Activated naive CD8-positive, alpha-beta T cell treated with anti-CD3 and anti-CD28 coated beads, Interleukin-2, amount 50 U/mL, for 24 hours (primary cell): Measurements from ENCODE around the gene SOSTDC1.
"Not testable (repeated sequence)": the region's sequence is repeated elsewhere in the genome, so short reads cannot be mapped to it uniquely, and the experiment has no call there.

ENCODE experiments used
- ATAC-seq: fragments of 150-1000 bp; cut with Tn5 transposase; one replicate; pipeline ENCODE4 v1.10.0; 2021
- DNase-seq: peaks from one replicate; pipeline ENCODE4 v3.0.0; 2021
- H3K27ac Mint-ChIP-seq: one replicate; pipeline ENCODE4 v1.8.0; 2021; ENCODE audit warnings: mild to moderate bottlenecking, mixed read lengths
- H3K27me3 Mint-ChIP-seq: one replicate; pipeline ENCODE4 v1.8.0; 2021; ENCODE audit warnings: mixed read lengths
- H3K36me3 Mint-ChIP-seq: one replicate; pipeline ENCODE4 v1.8.0; 2021; ENCODE audit warnings: low read depth, mixed read lengths
- H3K4me1 Mint-ChIP-seq: one replicate; pipeline ENCODE4 v1.8.0; 2021; ENCODE audit warnings: mixed read lengths
- H3K4me3 Mint-ChIP-seq: one replicate; pipeline ENCODE4 v1.8.0; 2021; ENCODE audit warnings: mild to moderate bottlenecking, moderate library complexity, mixed read lengths
- H3K9me3 Mint-ChIP-seq: one replicate; pipeline ENCODE4 v1.8.0; 2021; ENCODE audit warnings: mixed read lengths

Gene SOSTDC1

GRCh38 chr7:16465469-16466361 is at the start of gene SOSTDC1:
TSS of gene SOSTDC1 (minus strand) at chr7:16465738. CDS start at chr7:16465668, 70 bp downstream.
- Mint-ChIP-seq H3K36me3 (no peaks in the 10 kb centered on the region), H3K4me3 (no peak within 1 kb of the TSS)
- no peak for ATAC-seq

DNA sequence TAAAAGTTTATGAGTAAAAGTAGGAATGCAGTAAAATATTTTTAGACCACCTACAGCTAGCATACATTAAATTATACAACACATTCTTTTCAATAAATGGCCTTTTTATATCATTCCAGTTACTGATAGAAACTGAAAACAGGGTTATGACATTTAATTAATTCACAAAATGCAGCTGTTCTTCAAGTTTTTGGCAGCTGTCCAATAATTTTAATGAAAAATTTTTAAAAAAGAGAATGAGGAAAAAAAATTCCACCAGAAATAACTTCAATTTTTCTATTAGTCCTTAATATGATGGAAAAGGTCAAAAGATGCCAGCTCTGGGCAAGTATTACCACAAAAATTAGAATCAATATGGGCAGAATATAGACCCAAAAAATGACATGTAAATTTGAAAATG is 49.2 kb upstream of the SOSTDC1 start:
- no peak overlapping the region for H3K27ac Mint-ChIP-seq
- H3K9me3 Mint-ChIP-seq = no peaks in the 10 kb centered on the region

More at GRCh38 chr7:16465469-16466361, at the start of gene SOSTDC1:
- no peak for DNase-seq
- H3K27ac Mint-ChIP-seq = no peak within 1 kb of the TSS
- H3K27me3 Mint-ChIP-seq = peaks cover 6% of the 10 kb centered on the region
- H3K9me3 Mint-ChIP-seq = no peaks in the 10 kb centered on the region
- H3K4me1 Mint-ChIP-seq = peaks cover 2% of the 10 kb centered on the region

GRCh38 chr7:16514271-16514670 is 48.7 kb upstream of the SOSTDC1 start:
- no peak for ATAC-seq
- DNase-seq = no peak
- Mint-ChIP-seq H3K9me3 (no peaks in the 10 kb centered on the region), H3K27me3 (no peaks in the 10 kb centered on the region), H3K4me3 (no peak overlapping the region), H3K4me1 (no peaks in the 10 kb centered on the region), H3K36me3 (no peaks in the 10 kb centered on the region), H3K27ac (no peak overlapping the region)

More for the DNA sequence above, 49.2 kb upstream of the SOSTDC1 start:
- Mint-ChIP-seq H3K36me3 (no peaks in the 10 kb centered on the region), H3K4me3 (no peak overlapping the region), H3K27me3 (no peaks in the 10 kb centered on the region), H3K4me1 (no peaks in the 10 kb centered on the region)
- DNase-seq (no peak), ATAC-seq (no peak)

DNA sequence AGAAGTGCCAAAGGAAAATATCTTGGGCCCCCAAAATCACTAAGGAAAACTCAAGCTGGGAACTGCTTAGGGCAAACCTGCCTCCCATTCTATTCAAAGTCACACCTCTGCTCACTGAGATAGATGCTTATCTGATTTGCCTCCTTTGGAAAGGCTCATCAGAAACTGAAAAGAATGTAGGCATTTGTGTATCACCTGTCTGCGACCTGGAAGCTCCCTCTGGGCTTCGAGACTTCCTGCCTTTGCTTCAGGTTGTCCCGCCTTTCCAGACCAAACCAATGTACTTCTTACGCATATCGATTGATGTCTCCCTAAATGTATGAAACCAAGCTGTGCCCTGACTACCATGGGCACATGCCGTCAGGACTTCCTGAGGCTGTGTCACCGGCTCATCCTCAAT is 46.6 kb upstream of the SOSTDC1 start:
- Mint-ChIP-seq H3K4me1 (no peaks in the 10 kb centered on the region), H3K27me3 (peaks cover 4% of the 10 kb centered on the region), H3K9me3 (peaks cover 3% of the 10 kb centered on the region), H3K4me3 (no peak overlapping the region), H3K27ac (no peak overlapping the region), H3K36me3 (no peaks in the 10 kb centered on the region)
- ATAC-seq (no peak), DNase-seq (no peak)

GRCh38 chr7:16511314-16511713 is 45.8 kb upstream of the SOSTDC1 start:
- H3K4me1 Mint-ChIP-seq = no peaks in the 10 kb centered on the region

GRCh38 chr7:16509829-16510228 is 44.3 kb upstream of the SOSTDC1 start:
- Mint-ChIP-seq H3K27me3 (peaks cover 4% of the 10 kb centered on the region), H3K27ac (no peak overlapping the region), H3K36me3 (no peaks in the 10 kb centered on the region), H3K9me3 (peaks cover 3% of the 10 kb centered on the region), H3K4me1 (no peaks in the 10 kb centered on the region), H3K4me3 (no peak overlapping the region)
- no peak for DNase-seq
- ATAC-seq = no peak

More at GRCh38 chr7:16511314-16511713, 45.8 kb upstream of the SOSTDC1 start:
- peaks cover 4% of the 10 kb centered on the region for H3K27me3 Mint-ChIP-seq
- ATAC-seq (no peak), DNase-seq (no peak)
- H3K36me3 Mint-ChIP-seq = no peaks in the 10 kb centered on the region
- H3K9me3 Mint-ChIP-seq = peaks cover 3% of the 10 kb centered on the region
- H3K4me3 Mint-ChIP-seq = no peak overlapping the region
- H3K27ac Mint-ChIP-seq = no peak overlapping the region

- DNase-seq, ATAC-seq, H3K27ac Mint-ChIP-seq, H3K9me3 Mint-ChIP-seq, H3K36me3 Mint-ChIP-seq, H3K27me3 Mint-ChIP-seq, H3K4me1 Mint-ChIP-seq, H3K4me3 Mint-ChIP-seq: not testable (repeated sequence)
Measured at GRCh38 chr7:16506422-16506821, 40.9 kb upstream of the SOSTDC1 start.

- H3K27ac Mint-ChIP-seq = no peak overlapping the region
- no peak for DNase-seq
- peaks cover 3% of the 10 kb centered on the region for H3K9me3 Mint-ChIP-seq
- H3K27me3 Mint-ChIP-seq = peaks cover 6% of the 10 kb centered on the region
- H3K4me3 Mint-ChIP-seq = no peak overlapping the region
- no peak for ATAC-seq
- no peaks in the 10 kb centered on the region for H3K4me1 Mint-ChIP-seq
- H3K36me3 Mint-ChIP-seq = no peaks in the 10 kb centered on the region
Measured at GRCh38 chr7:16504019-16504418, 38.5 kb upstream of the SOSTDC1 start.

- Mint-ChIP-seq H3K9me3 (no peaks in the 10 kb centered on the region), H3K4me1 (no peaks in the 10 kb centered on the region), H3K4me3 (no peak overlapping the region), H3K36me3 (no peaks in the 10 kb centered on the region), H3K27me3 (peaks cover 1% of the 10 kb centered on the region), H3K27ac (no peak overlapping the region)
- no peak for ATAC-seq
- DNase-seq = no peak
Measured at GRCh38 chr7:16502303-16502702, 36.8 kb upstream of the SOSTDC1 start.

DNA sequence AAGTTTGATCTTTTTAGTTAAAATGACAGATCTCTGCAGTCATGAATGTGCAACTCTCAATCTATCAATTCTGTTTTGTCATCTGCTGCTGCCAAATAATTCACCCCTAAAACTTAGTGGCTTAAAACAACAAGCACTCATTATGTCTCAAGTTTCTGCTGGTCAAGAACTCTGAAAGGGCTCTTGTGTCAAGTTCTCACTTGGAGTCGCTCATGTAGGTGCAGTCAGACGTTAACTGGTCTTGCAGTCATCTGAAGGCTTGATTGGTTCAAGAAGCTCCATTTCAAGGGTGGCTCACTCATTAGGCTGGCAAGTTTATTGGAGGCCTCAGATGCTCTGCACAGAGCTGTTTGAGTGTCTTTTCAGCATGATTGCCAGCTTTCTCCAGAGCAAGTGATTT is 32.6 kb upstream of the SOSTDC1 start:
- H3K9me3 Mint-ChIP-seq = no peaks in the 10 kb centered on the region
- DNase-seq = no peak
- peaks cover 4% of the 10 kb centered on the region for H3K27me3 Mint-ChIP-seq
- H3K27ac Mint-ChIP-seq = no peak overlapping the region
- H3K36me3 Mint-ChIP-seq = no peaks in the 10 kb centered on the region
- H3K4me3 Mint-ChIP-seq = no peak overlapping the region
- H3K4me1 Mint-ChIP-seq = no peaks in the 10 kb centered on the region
- no peak for ATAC-seq

DNA sequence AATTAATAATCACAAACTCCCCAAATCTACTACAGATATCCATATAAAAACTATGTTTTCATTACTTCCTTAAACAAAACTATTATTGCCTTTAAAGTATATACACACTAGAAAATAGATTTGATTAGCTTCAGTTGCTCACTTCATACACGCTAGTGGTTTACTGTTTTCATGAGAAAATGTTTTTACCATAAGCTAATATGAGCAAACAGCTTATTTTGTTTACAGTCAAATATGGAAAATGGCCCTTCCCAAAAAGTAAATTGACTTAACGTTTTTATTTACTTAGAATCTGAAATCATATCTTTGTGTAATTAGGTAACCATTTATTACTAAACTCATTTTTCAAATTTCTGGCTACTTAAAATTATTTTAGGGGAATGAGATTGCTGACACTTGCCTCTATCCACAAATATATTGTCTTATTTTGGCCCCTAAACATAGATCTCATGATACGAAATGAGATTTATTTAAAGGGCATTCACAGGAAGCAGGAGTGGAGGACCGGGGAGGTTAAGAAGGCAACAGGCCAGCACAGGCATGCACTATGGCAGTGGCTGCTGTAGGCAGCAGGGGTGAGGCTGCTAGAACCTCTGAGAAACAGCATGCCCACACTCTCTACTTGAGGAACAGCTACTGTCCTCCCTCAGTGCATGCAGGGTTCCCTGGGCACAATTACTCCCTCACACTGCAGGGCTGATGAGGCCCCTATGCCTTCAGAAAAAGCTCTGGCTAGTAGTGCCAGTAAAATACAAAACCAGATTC is 29.6 kb upstream of the SOSTDC1 start:
- H3K9me3 Mint-ChIP-seq = no peaks in the 10 kb centered on the region
- peaks cover 3% of the 10 kb centered on the region for H3K4me1 Mint-ChIP-seq
- no peak overlapping the region for H3K27ac Mint-ChIP-seq
- peaks cover 4% of the 10 kb centered on the region for H3K27me3 Mint-ChIP-seq
- H3K36me3 Mint-ChIP-seq = no peaks in the 10 kb centered on the region
- H3K4me3 Mint-ChIP-seq = no peak overlapping the region
- DNase-seq (no peak), ATAC-seq (no peak)

DNA sequence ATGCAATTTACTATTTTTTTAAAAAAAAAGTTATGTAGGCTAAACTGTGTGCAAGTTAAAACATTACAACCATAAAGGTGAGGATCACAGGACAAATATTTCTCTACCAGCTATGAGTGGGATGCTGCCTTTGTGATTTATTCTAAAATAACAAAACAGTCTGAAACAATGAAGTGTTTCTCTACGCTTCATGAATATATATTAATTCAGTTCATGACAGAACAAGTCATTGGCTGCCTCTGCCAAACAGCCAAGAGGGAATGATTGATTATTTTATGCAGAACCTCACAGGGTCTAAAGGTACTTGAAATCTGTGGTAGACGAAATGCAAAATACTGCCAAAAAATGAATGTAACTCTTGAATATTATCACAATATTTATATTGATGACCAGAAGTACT is 29.0 kb upstream of the SOSTDC1 start:
- no peak overlapping the region for H3K27ac Mint-ChIP-seq
- DNase-seq (no peak), ATAC-seq (no peak)
- H3K27me3 Mint-ChIP-seq = peaks cover 4% of the 10 kb centered on the region
- H3K36me3 Mint-ChIP-seq = no peaks in the 10 kb centered on the region
- H3K9me3 Mint-ChIP-seq = no peaks in the 10 kb centered on the region
- H3K4me3 Mint-ChIP-seq = no peak overlapping the region
- H3K4me1 Mint-ChIP-seq = peaks cover 3% of the 10 kb centered on the region

- no peak for DNase-seq
- peaks cover 2% of the 10 kb centered on the region for H3K27me3 Mint-ChIP-seq
Measured at GRCh38 chr7:16493266-16493665, 27.7 kb upstream of the SOSTDC1 start.

DNA sequence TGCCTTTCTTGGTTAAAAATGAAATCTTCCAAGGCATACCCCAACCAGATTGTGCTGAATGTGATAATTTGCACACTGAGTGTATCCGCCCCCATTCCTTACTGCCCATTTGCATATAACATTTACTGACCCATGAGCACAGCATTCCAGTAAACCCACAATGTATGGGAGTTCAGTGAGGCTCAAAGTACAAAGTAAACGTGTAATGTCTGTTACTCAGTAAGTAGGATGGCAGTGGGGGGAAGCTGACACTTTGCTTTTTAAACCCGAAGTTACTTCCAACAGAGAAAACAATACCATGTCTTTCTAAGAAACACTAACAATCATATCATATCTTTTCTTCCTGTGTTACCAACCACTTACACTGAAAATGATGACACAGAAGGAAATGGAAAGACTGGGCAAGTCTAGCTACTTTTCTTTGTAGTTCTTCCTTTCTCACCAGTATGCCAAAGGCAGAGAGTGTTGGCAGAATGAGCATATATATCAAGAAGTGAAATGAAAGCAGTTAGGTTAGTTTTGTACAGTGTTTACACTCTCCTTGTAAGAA is 27.1 kb upstream of the SOSTDC1 start:
- H3K27me3 Mint-ChIP-seq = peaks cover 2% of the 10 kb centered on the region
- H3K36me3 Mint-ChIP-seq = no peaks in the 10 kb centered on the region
- no peak overlapping the region for H3K27ac Mint-ChIP-seq
- DNase-seq = no peak
- ATAC-seq = peak; percentile 33
- no peaks in the 10 kb centered on the region for H3K9me3 Mint-ChIP-seq
- H3K4me3 Mint-ChIP-seq = no peak overlapping the region
- H3K4me1 Mint-ChIP-seq = peaks cover 3% of the 10 kb centered on the region

More at GRCh38 chr7:16493266-16493665, 27.7 kb upstream of the SOSTDC1 start:
- Mint-ChIP-seq H3K36me3 (no peaks in the 10 kb centered on the region), H3K4me1 (peaks cover 3% of the 10 kb centered on the region), H3K9me3 (no peaks in the 10 kb centered on the region), H3K4me3 (no peak overlapping the region), H3K27ac (no peak overlapping the region)
- no peak for ATAC-seq

DNA sequence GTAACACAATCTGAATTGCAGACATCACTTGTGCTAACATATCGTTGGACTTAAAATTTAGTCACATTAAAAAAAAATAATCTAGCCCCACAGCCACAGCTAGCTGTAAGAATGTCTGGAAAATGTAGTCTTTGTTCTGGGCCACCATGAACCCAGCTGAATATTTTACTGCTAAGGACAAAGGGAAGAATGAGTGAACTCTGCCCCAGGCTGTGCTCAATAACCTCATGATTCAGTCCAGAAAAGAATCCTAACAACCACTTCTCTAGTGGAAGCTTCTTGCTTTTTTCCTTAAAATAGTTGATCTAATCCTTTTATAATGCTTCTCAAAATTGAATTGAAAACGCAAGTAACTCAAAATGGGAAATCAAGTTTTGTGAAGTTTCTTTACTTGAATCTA is 25.6 kb upstream of the SOSTDC1 start:
- no peak overlapping the region for H3K4me3 Mint-ChIP-seq
- H3K4me1 Mint-ChIP-seq = peaks cover 3% of the 10 kb centered on the region
- no peak overlapping the region for H3K27ac Mint-ChIP-seq
- H3K9me3 Mint-ChIP-seq = no peaks in the 10 kb centered on the region
- DNase-seq (no peak), ATAC-seq (no peak)
- peaks cover 3% of the 10 kb centered on the region for H3K27me3 Mint-ChIP-seq
- no peaks in the 10 kb centered on the region for H3K36me3 Mint-ChIP-seq
